ENCODE results near the gene SH3BGRL3.
"Not testable (repeated sequence)": the region's sequence is repeated elsewhere in the genome, so short reads cannot be mapped to it uniquely, and the experiment has no call there.

The SH3BGRL3 gene

DNA sequence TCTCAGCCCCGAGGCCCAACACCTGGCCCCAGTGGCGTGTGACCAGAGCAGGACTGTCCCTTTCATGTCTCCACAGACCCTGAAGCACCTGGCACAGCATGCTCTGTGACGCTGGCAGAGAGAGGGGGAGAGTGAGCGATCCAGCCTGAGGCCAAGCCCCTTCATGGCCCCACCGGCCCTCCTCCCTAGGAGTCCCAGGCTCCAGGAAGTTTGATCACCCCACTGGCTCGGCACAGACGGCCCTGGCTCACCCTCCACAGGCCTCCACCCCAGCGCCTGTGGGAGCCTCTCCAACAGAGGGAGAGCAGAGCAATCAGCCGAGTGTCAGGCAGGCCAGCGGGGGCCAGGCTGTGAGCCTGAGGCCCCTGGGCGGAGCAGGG, 11.0 kb downstream of the SH3BGRL3 start:
- DNase-seq (ENCODE audit: low spot score): no peak

DNA sequence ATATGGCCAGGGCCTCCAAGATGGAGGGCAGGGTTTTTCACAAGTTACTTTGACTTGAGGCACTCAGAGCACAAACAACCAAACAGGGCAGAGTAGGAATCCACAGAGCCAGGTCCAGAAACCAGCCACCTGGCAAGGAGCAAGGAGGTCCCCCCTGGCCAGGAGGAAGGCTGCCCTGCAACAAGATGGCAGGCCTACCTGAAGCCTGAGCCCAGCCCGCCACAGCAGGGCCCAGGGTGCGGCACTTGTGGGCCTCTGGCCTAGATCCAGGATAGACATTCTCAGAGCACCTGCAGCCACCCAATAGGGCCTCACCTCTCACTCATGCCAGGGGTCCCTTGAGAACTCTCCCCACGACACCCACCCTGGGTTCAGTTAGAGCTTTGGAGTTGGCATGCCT, 11.5 kb downstream of the SH3BGRL3 start:
- DNase-seq (ENCODE audit: low spot score): no peak

DNA sequence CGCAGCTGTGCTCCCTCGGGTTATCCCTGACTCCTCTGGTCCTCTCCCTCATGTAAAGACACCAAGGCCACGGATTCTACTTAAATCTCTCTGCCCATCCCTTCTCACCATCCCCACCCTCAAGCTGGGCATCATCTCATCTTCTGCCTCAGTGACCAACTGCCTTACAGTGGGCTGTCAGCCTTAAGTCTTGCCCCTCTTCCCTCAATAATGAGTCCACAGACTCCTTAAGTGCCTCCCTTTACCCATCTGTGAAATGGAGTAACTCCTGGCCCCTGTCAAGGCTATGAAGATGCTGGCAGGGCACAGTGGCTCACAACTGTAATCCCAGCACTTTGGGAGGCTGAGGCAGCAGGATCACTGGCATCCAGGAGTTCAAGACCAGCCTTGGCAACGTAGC, 12.1 kb downstream of the SH3BGRL3 start:
- DNase-seq (ENCODE audit: low spot score): no peak

DNA sequence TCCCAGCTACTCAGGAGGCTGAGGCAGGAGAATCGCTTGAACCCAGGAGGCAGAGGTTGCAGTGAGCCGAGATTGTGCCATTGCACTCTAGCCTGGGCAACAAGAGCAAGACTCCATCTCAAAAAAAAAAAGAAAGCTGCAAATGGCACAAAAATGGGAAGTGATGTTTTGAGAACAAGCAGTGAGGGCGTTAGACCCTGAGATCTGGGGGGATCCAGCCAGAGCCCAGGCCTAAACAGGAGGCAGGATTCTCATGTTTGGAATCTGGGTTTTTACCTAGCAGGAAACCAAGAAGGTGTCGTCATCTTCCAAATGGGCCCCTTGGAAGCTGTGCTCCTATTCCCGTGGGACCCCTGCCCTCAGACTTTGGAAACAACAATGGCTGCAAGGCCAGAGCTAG, 12.8 kb downstream of the SH3BGRL3 start:
- not testable (repeated sequence) for DNase-seq (ENCODE audit: low spot score)

DNA sequence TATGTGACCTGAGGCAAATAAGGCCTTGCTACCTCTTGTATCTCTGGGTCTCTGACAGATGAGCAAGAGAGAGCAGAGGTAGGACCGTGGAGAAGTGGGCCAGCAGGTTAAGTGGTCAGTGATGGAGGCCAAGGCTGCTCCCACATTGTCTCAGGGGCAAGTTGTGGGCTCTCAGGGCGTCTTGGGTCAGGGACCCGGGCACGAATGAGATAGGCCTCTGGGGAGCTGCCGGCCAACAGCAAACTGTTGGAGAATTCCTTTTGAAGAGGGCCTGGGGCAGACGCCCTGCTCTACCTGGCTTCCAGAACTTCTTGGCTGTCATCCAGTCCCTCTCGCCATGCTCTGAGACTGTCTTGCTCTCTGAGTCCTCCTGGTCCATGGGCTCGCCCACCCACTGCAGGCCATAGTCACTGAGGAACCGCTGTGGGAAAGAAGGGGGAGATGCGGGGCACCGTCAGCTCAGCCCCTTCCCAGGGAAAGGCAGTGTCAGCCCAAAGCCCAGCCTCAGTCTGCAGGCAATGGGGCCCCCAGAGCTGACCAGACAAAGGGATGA, 14.1 kb downstream of the SH3BGRL3 start:
- DNase-seq (ENCODE audit: low spot score): no peak

GRCh38 chr1:26295194-26296138, 15.6 kb downstream of the SH3BGRL3 start:
- no peak for DNase-seq (ENCODE audit: low spot score)

GRCh38 chr1:26296340-26297056, 16.6 kb downstream of the SH3BGRL3 start:
- no peak for DNase-seq (ENCODE audit: low spot score)

- DNase-seq (ENCODE audit: low spot score): no peak
Measured at GRCh38 chr1:26297057-26297790, 17.3 kb downstream of the SH3BGRL3 start.

DNA sequence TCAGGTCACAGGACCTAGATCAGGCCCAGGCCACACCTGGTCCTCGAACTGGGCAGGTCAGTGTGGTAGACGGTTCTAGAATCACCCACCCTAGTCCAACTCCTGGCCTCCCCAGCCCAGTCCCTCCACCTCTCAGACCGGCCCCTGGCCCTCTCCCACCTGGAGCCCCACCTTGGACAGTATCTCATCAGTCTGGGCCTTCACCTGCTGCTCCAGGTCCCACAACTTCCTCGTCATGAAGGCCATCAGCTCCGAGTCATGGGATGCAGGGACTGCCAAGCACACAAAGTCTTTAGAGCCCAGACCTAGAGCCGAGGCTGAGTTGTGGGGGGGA, 17.9 kb downstream of the SH3BGRL3 start:
- DNase-seq (ENCODE audit: low spot score): no peak

GRCh38 chr1:26300578-26301275, 20.8 kb downstream of the SH3BGRL3 start:
- DNase-seq (ENCODE audit: low spot score): no peak

- no peak for DNase-seq (ENCODE audit: low spot score)
Measured at GRCh38 chr1:26302733-26303405, 23.0 kb downstream of the SH3BGRL3 start.

DNA sequence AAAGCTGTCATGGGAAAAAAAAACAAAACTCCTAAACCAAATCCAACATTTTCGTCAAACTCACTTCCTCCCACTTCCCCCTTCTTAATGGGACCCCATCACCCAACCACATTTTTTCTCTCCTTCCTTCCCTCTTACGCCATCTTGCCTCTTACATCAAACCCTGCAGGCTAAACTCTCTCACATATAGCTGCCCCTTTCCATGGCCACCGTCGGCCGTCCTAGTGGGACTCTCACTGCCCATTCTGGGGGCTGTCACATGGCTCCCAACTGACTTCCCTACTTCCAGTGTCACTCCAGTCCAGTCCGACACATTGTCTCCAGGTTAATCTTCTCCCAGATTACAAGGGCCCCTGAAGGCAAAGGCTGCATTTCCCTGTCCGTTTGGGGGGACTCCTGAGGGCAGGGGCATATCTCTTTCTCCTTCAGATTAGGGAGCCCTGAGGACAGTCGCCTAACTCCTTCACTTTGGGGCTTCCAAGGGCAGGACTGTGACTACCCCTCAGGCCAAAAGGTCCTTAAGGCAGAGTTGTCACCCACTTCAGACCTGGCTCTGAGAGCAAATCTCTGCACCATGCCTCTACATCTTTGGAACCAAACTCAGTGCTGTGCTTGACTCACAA, 25.9 kb downstream of the SH3BGRL3 start:
- DNase-seq (ENCODE audit: low spot score): no peak

DNA sequence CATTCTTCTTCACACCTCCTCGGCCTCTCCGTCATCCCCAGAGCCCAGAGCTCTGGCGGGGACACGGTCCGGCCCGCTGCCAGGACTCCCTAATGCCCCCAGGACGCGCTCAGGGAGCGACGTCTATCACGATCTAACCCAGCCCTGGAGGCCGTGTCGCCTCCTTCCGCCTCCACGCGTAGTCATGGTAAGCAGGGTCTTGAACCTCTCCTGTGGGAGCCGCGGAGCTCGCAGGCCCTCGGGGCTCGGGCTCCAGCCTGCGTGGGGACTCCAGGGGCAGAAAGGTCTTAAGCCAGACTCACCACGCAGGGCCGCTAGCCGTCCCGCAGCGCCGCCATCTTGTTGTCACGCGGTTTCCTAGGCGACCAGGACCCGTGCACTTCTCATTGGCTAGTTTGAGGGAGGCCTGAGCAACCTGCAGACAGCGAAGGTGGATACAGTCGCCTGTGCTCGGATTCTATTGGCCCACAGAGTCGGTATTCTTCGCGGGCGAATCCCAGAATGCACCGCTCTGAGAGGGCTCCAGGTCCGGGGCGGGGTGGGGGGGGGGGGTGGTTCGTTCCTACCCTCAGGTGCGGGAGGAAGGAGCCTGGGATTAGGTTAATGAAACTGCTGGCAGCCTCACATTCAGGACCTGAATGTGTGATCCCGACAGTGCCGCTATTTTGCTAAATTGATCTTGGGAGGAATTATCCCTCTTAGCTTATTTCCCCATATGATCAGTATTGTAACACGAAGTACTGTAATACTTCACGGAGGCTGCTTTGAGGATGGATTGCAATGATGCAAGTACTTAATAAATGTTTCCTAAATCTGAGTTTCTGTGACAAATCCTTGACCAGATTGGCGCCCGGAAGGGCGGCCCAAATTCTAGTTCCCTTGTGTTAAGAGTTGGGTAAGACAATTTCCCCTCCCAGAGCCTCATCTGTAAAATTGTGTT, 26.7 kb downstream of the SH3BGRL3 start, which contains the start of gene UBXN11:
Gene UBXN11 (minus strand): TSS at position 347 of the 940 bp plus-strand sequence. CDS start 3,753 bp downstream, outside the sequence.
- DNase-seq (ENCODE audit: low spot score): peak; percentile 87

GRCh38 chr1:26307363-26307781, 27.5 kb downstream of the SH3BGRL3 start:
- DNase-seq (ENCODE audit: low spot score): no peak

GRCh38 chr1:26307966-26308899, 28.3 kb downstream of the SH3BGRL3 start:
- not testable (repeated sequence) for DNase-seq (ENCODE audit: low spot score)

DNA sequence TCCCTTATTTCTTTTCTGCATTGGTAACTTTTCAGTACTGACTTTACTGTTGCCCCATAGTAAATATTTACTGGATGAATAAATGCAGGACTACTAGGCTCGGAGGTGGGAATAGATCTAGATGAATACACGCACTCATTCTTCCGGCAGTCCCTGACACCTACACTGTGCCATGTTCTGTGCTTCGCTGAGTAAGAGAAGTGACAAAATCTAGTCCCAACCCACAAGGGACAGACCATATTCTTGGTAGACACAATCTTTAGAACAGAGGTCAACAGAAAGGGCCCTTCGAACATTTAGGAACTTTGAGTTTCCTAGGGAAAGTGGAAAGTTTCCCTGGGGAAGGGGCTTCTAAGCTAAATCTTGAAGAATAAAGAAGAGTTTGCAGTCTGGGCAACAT, 34.6 kb downstream of the SH3BGRL3 start:
- DNase-seq (ENCODE audit: low spot score): no peak

DNA sequence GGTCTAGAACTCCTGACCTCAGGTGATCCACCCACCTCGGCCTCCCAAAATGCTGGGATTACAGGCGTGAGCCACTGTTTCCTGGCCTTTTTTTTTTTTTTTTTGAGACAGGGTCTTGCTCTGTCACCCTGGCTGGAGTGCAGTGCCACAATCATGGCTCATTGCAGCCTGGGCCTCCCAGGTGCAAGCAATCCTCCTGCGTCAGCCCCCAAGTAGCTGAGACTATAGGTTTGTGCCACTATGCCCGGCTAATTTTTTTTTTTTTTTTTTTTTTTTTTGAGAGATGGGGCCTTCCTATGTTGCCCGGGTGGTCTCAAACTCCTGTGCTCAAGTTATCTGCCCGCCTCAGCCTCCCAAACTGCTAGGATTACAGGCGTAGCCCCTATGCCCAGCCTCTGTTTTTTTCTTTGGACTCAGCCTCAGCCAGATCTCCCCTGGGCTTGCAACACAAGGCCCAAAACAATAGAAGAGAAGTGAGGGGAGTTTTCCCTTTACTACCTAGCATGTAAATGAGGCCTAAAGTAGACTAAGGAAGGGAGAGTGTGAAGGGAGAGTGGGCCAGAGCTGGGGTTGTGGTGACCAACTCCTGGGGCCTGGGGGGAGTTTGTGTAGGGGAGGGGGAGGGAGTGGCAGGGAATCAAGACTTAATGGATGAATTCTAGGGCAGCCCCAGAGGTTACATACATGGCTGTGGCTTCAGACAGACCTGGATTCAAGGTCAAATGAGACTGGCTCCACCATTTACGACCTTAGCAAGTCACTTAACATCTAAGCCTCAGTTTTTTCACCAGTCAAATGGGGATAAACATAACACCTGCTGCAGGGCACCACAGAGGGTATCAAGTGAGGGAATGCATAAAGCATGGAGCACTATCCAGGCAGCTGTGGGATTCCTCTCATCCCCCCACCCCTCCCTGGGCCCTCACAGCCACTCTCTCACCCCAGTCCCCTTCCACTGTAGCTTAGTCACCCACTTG, 36.3 kb downstream of the SH3BGRL3 start:
- no peak for DNase-seq (ENCODE audit: low spot score)
